SK-N-SH treated with all-trans-retinoic acid at 6 μM for 48 hours (cell line): ENCODE results near the gene KRT74.

ENCODE experiments used
- ISL1 ChIP-seq: fragments of 250-450 bp; sonication (Bioruptor Pico); IDR thresholded peaks from 2 replicates; pipeline ENCODE4 v2.1.2; 2022; ENCODE audit warnings: mild to moderate bottlenecking, moderate library complexity
- PATZ1 ChIP-seq: fragments of 250-450 bp; sonication (Bioruptor Pico); IDR thresholded peaks from 2 replicates; pipeline ENCODE4 v1.8.0; 2020; ENCODE audit warnings: mild to moderate bottlenecking, moderate library complexity, borderline replicate concordance
- RARB ChIP-seq: fragments of 250-450 bp; sonication (Bioruptor Pico); IDR thresholded peaks from 2 replicates; pipeline ENCODE4 v1.8.0; 2021; ENCODE audit warnings: mild to moderate bottlenecking, moderate library complexity
- ZFP30 ChIP-seq: fragments of 450-650 bp; formaldehyde crosslinking; IDR thresholded peaks from 2 replicates; pipeline ENCODE4 v1.5.0; 2022; ENCODE audit warnings: mild to moderate bottlenecking, moderate library complexity
- TF ChIP-seq, protein P1 (sequence below): fragments of 250-450 bp; sonication (Bioruptor Pico); IDR thresholded peaks from 2 replicates; pipeline ENCODE4 v1.5.1; 2020; ENCODE audit warnings: low read depth, mild to moderate bottlenecking, moderate library complexity

- TF ChIP-seq ZFP30 (CRISPR knock-in tag): no peak
- TF ChIP-seq ISL1: no peak
- no peak for TF ChIP-seq RARB (CRISPR knock-in tag)
- TF ChIP-seq, protein P1, sequence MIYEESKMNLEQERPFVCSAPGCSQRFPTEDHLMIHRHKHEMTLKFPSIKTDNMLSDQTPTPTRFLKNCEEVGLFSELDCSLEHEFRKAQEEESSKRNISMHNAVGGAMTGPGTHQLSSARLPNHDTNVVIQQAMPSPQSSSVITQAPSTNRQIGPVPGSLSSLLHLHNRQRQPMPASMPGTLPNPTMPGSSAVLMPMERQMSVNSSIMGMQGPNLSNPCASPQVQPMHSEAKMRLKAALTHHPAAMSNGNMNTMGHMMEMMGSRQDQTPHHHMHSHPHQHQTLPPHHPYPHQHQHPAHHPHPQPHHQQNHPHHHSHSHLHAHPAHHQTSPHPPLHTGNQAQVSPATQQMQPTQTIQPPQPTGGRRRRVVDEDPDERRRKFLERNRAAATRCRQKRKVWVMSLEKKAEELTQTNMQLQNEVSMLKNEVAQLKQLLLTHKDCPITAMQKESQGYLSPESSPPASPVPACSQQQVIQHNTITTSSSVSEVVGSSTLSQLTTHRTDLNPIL: no peak
- no peak for TF ChIP-seq PATZ1 (CRISPR knock-in tag)
Measured at GRCh38 chr12:52519826-52520662, 53.6 kb downstream of the KRT74 start, which contains the start of gene KRT5.
